Gastrocnemius medialis (tissue), 4 donors: ENCODE results near the gene PTTG1IP. TPM values are rescaled to one million over a fixed set of nuclear protein-coding genes. Genes with fewer than 3 reads are reported as not detected.

ENCODE experiments used
- ATAC-seq, 2 donors: fragments of 150-250 bp; one replicate each; pipeline ENCODE4 v1.9.1; 2016
- DNase-seq, 2 donors: peaks; one replicate each; pipeline ENCODE4 v3.0.0-alpha.2; 2019
- H3K27ac ChIP-seq, 4 donors: fragments of 200-600 bp; sonication (generic); 1 replicate in 1 of 4; 2 replicates in 3 of 4; pipeline ENCODE4 v1.5.1; 2016 to 2018; ENCODE audit warnings: mild to moderate bottlenecking in 2 of 4, moderate library complexity in 1 of 4
- H3K27me3 ChIP-seq, 3 donors: fragments of 200-600 bp; sonication (generic) in 2 of 3; 1 replicate in 1 of 3; 2 replicates in 2 of 3; pipeline versions ENCODE4 v1.5.1 to v1.6.0; 2016 to 2019; ENCODE audit warnings: mild to moderate bottlenecking in 1 of 3, moderate library complexity in 1 of 3
- H3K36me3 ChIP-seq, 2 donors: fragments of 200-600 bp; sonication (generic) in 1 of 2; one replicate each; pipeline ENCODE4 v1.5.1; 2017 to 2018
- H3K4me1 ChIP-seq, 2 donors: fragments of 200-600 bp; sonication (generic) in 1 of 2; one replicate each; pipeline ENCODE4 v1.5.1; 2016 to 2017; ENCODE audit warnings: mild to moderate bottlenecking in 2 of 2
- H3K4me3 ChIP-seq, 4 donors: fragments of 200-600 bp; sonication (generic) in 3 of 4; 1 replicate in 1 of 4; 2 replicates in 3 of 4; pipeline ENCODE4 v1.5.1; 2016 to 2019; ENCODE audit warnings: mild to moderate bottlenecking in 2 of 4
- H3K9me3 ChIP-seq, 3 donors: fragments of 200-600 bp; sonication (generic) in 2 of 3; 1 replicate in 1 of 3; 2 replicates in 2 of 3; pipeline ENCODE4 v1.5.1; 2016 to 2019
- POLR2A ChIP-seq, 2 donors: fragments of 450-650 bp; IDR thresholded peaks; one replicate each; pipeline ENCODE4 v1.6.1; 2017; ENCODE audit warnings: antibody characterized with exemption in 2 of 2, mild to moderate bottlenecking in 2 of 2, moderate library complexity in 2 of 2
- in situ Hi-C, 4 donors: fragments of 200-750 bp; cut with MboI; loops; one replicate each; pipeline versions ENCODE4 v1.15.0 to v1.8.0; 2017; ENCODE audit warnings: low sequenced_read_pairs in 4 of 4
- intact Hi-C: fragments of 100-400 bp; cut with DNase I; formaldehyde crosslinking; loops from one replicate; pipeline ENCODE4 v1.15.1; 2023; ENCODE audit warnings: low total_unique reads
- total RNA-seq, 4 donors: library from RNA; depleted of rRNA; stranded (reverse); fragments of >200 nt; gene quantifications; one replicate each; pipeline versions ENCODE4 v1.1.0 to v1.2.3, GENCODE V29; 2016
- TF ChIP-seq, protein P1 (sequence below), 5 experiments: fragments of 450-650 bp in 3 of 5; fragments of 200-600 bp in 2 of 5; sonication (generic) in 2 of 5; IDR thresholded peaks in 4 of 5; conservative IDR thresholded peaks in 1 of 5; 1 replicate in 4 of 5; 2 replicates in 1 of 5; pipeline ENCODE4 v1.5.1; 2016 to 2019; ENCODE audit warnings: antibody characterized with exemption in 5 of 5, mild to moderate bottlenecking in 3 of 5, moderate library complexity in 3 of 5

Gene PTTG1IP
- total RNA-seq, 4 donors from 2014 or later, result 116 to 217 (median 127) TPM

DNA sequence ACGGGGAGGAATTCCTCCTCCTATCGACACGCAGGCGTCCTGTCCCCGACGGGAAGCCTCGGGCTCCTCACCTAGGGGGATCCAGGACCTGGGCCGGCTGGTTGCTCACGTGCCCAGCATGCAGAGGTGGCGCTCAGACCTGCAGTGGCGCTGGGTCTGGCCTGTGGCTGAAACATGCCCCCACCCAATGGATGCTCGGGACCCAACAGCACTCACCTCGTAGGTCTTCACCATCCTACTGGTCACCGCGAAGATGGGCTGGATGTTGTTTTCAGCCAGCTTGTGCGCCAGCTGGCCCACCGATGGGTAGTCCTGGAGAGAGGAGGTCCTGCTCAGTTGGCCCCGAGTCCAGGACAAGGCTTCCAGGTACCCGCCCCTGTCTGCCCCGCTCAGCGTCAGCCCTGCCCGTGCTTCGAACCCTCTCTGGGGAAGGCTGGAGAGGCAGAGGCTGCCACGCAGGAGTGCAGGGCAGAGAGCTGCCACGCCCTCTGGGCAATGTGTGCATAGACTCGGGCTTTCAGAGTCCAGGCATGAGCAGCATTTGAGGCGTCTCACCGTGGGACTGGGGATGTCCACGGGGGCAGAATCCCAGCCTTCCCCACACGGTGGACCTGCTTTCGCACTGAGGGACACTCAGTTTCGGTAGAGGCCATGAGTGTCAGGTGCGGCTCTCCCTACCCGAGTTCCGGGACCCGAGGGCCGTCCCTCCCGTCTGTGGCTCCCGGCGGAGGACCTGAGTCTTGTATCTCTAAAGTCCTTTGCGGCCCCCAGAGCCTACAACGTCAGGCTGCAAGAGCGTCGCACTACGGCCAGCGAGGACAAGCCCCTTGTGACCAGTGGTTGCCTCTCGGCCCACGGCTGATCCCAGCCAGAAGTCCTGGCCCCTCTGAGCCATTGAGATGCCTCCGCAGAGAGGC lies 25.6 kb upstream of the PTTG1IP start:
- in situ Hi-C loops (no loop called here), intact Hi-C loops (no loop called here)
- no peaks in the 10 kb centered on the region for H3K36me3 ChIP-seq
- H3K4me3 ChIP-seq, result no peak overlapping the region
- no peak for ATAC-seq
- H3K9me3 ChIP-seq, result no peaks in the 10 kb centered on the region
- no peaks in the 10 kb centered on the region for H3K4me1 ChIP-seq
- H3K27me3 ChIP-seq, result peaks cover 0 to 3% (median 0%) of the 10 kb centered on the region in 3 donors
- no peak overlapping the region for H3K27ac ChIP-seq
- TF ChIP-seq, protein P1, sequence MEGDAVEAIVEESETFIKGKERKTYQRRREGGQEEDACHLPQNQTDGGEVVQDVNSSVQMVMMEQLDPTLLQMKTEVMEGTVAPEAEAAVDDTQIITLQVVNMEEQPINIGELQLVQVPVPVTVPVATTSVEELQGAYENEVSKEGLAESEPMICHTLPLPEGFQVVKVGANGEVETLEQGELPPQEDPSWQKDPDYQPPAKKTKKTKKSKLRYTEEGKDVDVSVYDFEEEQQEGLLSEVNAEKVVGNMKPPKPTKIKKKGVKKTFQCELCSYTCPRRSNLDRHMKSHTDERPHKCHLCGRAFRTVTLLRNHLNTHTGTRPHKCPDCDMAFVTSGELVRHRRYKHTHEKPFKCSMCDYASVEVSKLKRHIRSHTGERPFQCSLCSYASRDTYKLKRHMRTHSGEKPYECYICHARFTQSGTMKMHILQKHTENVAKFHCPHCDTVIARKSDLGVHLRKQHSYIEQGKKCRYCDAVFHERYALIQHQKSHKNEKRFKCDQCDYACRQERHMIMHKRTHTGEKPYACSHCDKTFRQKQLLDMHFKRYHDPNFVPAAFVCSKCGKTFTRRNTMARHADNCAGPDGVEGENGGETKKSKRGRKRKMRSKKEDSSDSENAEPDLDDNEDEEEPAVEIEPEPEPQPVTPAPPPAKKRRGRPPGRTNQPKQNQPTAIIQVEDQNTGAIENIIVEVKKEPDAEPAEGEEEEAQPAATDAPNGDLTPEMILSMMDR (IDR thresholded peaks at IDR 0.05 in 4 of 5, conservative IDR thresholded peaks at IDR 0.05 in 1 of 5), result no peak
- no peak for TF ChIP-seq POLR2A (IDR thresholded peaks at IDR 0.05)
- no peak for DNase-seq

DNA sequence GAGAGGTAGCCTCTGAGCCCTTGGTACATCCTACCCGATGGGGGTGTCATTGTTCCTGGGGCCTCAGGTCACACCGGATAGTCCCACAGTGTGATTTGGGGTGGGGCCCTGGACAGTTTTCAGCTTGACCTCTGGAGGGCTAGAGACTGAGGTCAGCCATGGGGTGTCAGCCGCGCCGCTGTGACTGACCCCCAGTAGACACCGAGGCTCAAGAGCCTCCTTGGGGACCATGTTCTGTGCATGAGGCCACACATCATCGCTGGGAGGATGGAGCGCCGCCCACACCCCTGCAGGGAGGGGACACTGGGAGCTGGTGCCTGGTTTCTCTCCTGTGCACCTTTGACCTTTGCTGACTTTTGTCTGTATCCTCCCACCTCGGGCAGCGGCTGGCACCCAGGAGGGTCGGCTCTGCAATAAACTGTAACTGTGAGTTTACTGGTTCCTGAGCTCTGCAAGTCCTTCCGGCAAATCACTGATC lies 24.6 kb upstream of the PTTG1IP start:
- Histone ChIP-seq H3K36me3 (no peaks in the 10 kb centered on the region), H3K4me1 (no peaks in the 10 kb centered on the region), H3K27ac (no peak overlapping the region), H3K9me3 (no peaks in the 10 kb centered on the region), H3K4me3 (no peak overlapping the region), H3K27me3 (peaks cover 0 to 3% (median 0%) of the 10 kb centered on the region in 3 donors)
- TF ChIP-seq, protein P1 (IDR thresholded peaks at IDR 0.05 in 4 of 5, conservative IDR thresholded peaks at IDR 0.05 in 1 of 5), result no peak
- no peak for TF ChIP-seq POLR2A (IDR thresholded peaks at IDR 0.05)
- in situ Hi-C loops (no loop called here), intact Hi-C loops (no loop called here)
- DNase-seq (no peak), ATAC-seq (no peak)

GRCh38 chr21:44897326-44898010 lies 24.0 kb upstream of the PTTG1IP start:
- in situ Hi-C loops, result no loop called here
- no peak for DNase-seq
- TF ChIP-seq POLR2A (IDR thresholded peaks at IDR 0.05), result no peak
- TF ChIP-seq, protein P1 (IDR thresholded peaks at IDR 0.05 in 4 of 5, conservative IDR thresholded peaks at IDR 0.05 in 1 of 5), result no peak

DNA sequence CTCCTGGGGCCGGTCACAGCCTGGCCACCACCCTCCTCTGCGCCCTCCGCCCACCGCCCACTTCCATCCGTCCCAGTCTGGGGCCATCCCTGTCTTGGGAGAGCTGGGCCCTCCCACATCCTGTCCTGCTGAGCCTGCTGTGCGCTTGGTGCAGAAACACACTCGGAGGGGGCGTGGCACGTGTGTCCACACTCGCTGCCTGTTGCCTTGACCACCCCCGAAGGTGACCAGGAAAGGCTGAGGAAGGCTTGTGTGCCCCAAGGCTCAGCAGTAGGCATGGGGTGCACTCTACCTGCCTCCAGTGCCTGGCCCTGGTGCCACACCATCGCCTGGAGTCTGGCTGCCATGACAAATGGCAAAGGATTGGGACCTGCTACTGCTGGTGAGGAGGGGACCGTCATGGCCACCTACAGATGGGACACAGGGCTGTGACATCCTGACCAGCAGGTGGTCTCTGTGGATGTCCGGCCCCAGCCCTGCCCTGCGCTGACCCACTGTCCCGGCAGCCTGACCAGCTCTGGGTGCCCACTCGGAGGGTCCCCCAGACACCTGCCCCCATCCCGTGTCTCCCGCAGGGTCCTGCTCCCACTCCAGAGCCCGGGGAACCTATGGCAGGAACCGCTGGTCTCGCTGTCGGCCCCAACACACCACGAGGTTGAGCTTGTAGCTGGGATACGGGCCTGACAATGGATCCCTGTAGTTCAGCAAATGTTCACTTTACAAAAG lies 23.2 kb upstream of the PTTG1IP start:
- TF ChIP-seq POLR2A (IDR thresholded peaks at IDR 0.05), result no peak
- TF ChIP-seq, protein P1 (IDR thresholded peaks at IDR 0.05 in 4 of 5, conservative IDR thresholded peaks at IDR 0.05 in 1 of 5), result no peak
- ATAC-seq, result no peak
- Histone ChIP-seq H3K27ac (no peak overlapping the region), H3K4me1 (no peaks in the 10 kb centered on the region), H3K36me3 (no peaks in the 10 kb centered on the region), H3K27me3 (peaks cover 0 to 11% (median 0%) of the 10 kb centered on the region in 3 donors), H3K9me3 (no peaks in the 10 kb centered on the region), H3K4me3 (no peak overlapping the region)
- no peak for DNase-seq
- intact Hi-C loops (no loop called here), in situ Hi-C loops (no loop called here)

More at GRCh38 chr21:44897326-44898010, 24.0 kb upstream of the PTTG1IP start:
- no peak overlapping the region for H3K27ac ChIP-seq
- peaks cover 0 to 4% (median 0%) of the 10 kb centered on the region in 3 donors for H3K27me3 ChIP-seq
- intact Hi-C loops, result no loop called here
- H3K4me3 ChIP-seq, result no peak overlapping the region
- no peaks in the 10 kb centered on the region for H3K4me1 ChIP-seq
- no peaks in the 10 kb centered on the region for H3K9me3 ChIP-seq
- no peaks in the 10 kb centered on the region for H3K36me3 ChIP-seq
- no peak for ATAC-seq
